Ecto neural progenitor cell (in vitro differentiated cells): ENCODE results near the gene CHAF1A.

ENCODE experiments used
- DNase-seq: peaks from one replicate; pipeline ENCODE4 v3.0.0-alpha.2; 2018; ENCODE audit warnings: low spot score

CHAF1A gene

DNA sequence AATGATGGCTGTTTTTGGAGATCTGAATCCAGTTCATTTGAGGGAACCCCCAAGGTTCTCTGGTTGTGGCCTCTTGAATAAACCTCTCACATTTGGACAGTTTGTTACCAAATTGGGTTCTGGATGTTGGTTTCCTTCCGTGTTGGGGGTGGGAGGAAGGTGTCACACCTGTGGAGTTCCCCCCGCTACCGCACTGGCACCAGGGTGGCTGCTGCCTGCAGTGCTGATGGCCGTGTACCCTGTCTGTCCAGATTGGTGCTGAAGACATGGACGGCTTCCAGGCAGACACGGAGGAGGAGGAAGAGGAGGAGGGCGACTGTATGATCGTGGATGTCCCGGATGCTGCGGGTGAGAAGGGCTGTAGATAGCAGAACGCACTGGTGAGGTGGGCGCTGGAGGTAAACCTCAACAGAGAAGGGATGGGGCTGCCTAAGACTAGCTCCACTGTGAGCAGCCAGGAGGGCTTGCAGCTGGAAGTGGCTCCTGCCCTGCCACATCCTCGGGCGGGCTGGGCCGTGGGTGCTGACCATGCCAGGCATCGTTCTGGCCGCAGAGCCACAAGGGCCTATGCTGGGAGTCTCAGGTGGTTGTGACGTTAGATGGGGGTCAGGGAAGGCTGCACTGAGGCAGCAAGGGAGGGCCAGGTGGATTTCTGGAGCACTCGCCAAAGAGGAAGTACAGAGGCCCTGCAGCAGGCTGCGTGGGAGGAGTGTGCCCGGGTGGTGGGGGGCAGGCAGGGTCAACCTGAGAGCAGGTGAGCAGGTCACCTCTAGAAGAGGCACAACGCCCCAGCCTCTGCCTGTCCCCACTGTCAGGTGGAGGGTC is 39.8 kb downstream of the CHAF1A start:
- DNase-seq = no peak

DNA sequence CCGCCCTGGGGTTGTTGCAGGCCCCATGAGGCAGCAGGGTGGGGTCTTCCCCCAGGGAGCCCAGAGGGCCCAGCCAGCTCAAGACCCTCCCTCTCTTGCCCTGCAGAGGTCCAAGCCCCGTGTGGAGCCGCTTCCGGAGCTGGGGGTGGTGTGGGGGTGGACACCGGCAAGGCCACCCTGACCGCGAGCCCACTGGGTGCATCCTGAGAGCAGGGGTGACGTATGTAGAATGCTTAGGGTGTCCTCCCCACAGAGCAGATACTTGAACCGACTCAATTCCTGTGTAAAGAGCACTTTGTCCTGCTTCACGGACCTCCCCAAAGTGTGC is 40.3 kb downstream of the CHAF1A start:
- no peak for DNase-seq

DNA sequence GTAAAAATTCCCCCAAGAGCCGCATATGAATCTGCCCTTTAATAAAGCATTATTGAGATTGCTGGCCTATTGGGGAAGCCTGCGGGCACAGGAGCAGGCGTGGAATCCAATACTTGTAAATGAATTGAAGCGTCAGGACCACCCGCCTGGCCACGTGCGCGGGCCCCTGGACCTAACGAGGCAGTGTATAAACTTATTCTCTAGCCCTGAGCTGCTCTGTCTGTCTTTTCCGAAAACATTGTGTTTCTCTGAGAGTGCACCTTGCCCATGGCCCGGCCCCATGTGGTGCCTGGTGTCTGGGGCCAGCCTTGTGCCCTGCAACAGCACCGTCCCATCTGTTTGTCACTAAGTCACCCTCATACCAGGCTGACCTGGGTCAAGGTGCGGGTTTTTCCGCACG is 40.7 kb downstream of the CHAF1A start:
- no peak for DNase-seq

DNA sequence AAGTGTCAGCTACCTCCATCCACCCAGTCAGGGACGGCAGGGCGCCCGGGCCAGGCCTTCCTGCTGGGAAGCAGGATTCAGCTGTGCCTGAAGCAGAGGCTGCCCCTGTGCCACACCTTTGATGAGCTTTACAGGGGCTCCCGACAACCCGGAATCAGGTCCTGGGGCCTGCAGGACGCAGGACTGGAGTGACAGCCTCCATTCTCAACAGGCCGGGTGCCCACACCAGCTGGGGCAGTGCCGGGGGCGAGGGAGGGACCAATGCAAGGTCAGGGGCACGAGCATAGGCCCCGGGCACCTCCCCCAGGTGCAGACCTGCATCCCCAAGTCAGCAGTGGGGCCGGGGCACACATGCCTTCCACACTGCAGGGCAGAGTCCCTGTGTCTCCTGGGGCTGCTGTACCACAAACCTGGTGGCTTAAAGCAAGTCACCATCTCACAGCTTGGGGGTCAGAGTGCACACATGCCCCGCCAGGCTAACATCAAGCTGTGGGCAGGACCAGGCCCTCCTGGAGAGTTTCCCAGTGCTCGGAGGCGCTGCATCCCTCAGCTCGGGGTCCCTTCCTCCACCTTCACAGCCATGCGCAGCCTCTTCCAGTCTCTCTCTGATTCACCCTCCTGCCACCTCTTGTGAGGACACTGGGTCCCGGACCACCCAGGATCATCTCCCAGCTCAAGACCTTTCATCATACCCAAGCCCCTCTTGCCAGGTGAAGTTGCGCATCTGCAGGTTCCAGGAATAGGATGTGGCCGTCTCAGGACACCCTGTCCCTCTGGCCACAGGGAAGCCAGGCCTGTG is 41.7 kb downstream of the CHAF1A start:
- no peak for DNase-seq

DNA sequence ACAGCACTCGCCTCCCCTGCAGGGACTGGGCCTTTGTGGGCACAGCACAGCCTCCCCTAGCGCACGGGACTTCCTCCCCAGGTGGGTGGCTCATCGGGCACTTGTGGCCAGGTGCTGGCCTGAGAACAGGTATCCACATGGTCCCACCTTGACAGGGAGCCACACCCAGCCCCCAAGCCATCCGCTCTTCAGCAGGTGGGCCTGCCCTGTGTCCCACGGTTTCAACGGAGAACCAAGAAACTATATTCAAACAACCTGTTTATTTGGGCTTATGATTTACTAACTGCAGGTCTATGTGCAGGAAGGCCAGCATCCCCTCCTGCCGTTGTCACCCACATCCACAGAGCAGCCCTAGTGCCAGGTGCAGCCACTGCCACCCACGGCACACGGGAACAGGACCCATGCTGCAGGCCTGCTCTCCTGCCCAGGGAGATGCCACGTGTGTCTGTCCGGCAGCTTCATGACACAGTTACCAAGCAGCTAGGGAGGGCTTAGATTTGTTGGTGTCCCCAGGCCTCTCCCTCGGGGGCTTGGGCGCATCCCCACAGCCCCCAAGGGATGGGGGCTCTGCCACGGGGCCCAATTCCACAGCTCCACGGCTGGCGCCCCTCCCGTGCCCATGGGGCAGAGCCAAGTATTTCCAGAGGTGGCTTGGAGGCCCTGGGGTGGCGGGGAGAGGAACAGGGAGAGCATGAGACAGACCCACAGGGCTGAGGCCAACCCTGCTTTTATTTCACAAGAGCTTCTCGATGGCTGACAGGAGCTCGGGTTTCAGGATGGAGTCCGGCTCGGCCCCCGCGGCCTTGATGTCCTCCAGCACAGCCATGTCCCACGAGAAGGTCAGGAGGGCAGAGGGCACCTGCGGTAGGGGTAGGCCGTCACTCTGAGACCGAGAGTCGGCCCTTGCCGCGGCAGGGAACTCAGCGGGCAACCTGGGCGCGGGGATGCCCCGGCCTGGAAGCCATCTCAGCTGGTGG is 42.6 kb downstream of the CHAF1A start:
- DNase-seq = no peak

DNA sequence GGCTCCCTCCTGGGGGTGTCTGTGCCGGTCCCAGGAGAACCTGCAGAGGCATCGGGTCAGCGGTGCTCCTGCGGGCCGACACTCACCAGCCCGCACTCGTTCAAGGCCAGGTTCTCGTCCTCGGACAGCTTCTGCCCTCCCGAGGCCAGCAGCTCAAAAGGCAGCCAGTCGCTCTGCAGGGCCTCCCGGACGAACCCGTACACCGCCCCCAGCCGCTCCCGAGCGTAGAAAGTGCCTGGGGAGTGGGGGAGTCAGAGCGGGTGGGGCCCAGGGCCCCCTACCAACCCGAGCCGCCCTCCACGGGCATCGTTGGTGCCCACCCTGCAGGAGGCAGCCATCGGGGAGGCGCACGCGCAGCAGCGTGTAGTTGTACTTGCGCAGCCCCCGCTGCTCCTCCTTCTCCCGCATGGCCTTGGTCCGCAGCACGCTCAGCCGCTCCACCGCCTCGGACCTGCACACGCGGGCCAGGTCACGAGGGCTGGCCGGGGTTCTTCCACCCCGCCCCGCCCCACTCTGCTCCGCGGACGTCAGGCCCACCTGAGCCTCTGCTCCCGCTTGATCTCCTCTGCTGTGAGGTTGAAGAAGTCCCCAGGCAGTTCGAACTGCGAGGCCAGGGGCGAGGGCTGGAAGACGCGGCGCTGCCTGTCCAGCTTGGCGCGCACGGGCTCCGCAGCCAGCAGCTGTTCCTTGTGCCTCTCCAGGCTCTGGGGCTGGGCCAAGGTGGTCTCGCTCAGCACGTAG is 43.7 kb downstream of the CHAF1A start:
- no peak for DNase-seq

DNA sequence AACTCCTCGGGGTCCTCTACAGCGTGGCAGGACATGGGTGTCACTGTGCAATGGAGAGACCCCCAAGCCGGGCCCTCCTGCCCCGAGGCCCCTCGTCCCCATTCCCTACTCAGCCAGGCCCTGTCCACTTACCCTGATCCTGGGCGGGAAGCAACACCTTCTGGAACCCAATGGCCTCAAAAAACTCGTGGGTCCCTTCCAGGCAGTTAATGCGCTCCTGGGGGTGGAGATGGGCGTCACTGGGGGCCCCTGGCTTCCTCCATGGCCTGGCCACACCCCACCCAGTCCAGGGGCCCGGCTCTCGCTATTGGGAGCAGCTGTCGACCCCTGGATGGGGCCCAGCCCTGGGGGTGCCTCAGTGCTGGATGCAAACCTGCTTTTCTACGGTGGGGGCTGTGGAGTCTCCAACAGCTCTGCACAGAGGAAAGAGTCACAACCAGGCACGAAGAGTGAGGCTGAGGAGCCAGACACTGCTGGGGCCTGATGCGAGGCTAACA is 44.3 kb downstream of the CHAF1A start:
- DNase-seq = no peak

DNA sequence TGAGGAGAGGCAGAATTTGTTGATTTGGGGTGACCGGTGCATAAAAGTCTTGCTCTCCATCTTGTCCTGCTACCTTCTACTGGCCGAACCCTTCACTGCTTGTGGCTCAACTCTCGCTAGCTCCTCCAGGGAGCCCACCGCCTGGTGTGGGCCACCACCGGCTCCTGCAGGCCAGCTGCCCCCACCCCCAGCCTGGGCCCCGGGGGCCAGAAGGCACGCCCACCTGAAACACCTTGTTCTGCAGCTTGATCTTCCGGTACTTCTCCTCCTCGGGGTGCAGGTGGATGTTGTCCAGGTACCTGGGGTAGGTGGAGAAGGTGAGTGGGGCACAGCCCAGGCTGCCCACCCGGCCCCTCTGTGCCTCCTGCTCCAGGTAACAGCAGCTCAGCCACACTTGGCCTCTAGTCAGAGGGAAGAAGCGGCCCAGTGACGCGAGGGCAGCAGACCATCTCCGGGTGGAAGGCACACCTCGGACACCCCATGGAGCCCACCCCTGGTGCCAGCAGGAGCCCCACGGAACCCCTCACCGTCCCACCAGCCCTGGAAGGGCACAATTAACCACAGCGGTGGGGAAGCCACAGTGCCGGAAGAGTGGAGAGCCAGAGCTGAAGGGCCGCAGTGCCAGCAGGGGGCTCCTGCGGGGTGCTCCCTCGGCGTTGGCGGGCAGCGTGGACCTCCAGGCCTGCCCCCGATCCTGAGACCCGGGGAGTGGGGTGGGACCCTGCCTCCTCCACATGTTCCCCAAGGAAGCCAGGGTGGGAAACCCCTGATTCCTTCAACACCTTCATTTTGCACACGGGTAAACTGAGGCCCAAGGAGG is 45.1 kb downstream of the CHAF1A start:
- no peak for DNase-seq

DNA sequence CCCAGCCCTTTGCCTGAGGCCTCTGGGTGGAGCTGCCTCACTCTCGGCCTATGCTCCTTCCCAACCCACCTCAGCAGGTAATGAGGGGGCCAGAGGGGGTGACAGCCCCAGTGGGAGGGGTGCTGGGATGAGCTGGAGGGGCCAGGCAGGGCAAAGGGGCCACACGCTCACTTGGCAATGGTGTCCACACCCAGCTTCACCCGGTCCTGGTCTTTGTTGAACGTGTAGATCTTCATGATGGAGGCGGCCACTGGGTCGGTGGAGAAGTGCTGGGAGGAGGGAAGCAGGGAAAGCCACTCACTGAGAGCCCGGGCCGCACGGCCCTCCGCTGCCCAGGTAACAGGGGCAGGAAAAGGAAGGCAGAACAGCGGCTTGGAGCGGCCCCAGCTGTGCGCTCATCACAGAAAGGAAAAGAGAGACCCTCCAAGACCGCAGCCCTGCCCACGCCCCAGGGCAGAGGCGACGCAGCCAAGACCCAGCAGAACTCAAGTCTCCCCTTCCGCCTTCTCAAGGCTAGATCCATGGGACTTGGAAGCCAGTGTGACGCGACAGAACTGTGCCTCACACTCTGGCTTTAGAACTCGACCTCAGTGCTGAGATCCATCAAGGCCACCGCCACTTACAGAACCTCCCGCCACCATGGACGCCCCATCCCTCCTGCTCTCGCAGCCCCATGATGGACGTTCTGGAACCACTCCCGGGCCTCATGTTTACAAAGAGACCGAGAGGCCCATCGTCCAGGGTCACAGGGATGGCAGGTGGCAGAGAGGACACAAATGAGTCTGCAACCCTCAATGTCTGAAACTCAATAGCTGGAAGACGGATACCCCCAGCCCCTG is 45.9 kb downstream of the CHAF1A start:
- no peak for DNase-seq

DNA sequence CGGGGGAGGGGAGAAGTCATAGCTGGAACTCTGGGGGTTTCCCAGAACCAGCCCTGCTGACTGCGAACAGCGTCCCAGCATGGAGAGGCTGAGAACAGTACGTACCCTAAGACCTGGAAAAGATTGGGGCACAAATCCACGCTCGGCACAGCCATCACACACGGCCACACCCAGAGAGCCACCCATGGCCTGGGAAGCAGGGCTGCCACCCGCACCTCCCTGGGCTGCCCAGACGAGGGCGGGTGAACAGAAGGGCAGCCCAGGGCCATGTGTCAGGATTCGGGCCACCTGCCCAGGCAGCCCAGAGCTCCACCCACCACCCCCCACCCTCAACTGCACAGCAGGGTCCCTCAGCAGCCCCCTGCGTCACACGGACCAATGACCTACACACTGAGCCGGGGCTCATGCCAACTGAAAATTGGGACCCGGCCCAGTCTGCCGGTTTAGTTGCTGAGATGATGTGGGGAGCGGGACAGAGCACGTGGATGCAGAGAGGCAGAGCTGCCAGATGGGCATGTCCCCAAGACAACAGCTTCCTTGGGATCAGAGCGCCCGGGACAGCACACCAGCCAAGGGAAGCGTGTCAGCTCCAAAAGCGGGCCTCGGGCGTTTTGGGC is 46.7 kb downstream of the CHAF1A start:
- no peak for DNase-seq

DNA sequence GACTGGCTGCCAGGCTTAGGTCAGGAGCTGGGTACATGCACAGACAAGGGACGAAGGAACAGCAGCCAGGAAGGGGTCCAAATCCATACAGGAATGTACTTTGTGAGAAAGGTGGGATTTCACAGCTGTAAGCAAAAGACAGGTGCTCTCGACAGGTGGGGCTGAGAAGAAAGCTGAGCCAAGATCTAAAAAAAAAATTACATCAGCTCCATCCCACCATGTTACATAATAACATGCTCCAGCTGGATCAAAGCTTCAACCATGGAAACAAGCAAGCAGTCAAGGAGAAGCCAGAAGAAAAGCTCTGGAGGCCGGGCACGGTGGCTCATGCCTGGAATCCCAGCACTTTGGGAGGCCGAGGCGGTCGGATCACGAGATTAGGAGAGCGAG is 47.2 kb downstream of the CHAF1A start:
- no peak for DNase-seq

DNA sequence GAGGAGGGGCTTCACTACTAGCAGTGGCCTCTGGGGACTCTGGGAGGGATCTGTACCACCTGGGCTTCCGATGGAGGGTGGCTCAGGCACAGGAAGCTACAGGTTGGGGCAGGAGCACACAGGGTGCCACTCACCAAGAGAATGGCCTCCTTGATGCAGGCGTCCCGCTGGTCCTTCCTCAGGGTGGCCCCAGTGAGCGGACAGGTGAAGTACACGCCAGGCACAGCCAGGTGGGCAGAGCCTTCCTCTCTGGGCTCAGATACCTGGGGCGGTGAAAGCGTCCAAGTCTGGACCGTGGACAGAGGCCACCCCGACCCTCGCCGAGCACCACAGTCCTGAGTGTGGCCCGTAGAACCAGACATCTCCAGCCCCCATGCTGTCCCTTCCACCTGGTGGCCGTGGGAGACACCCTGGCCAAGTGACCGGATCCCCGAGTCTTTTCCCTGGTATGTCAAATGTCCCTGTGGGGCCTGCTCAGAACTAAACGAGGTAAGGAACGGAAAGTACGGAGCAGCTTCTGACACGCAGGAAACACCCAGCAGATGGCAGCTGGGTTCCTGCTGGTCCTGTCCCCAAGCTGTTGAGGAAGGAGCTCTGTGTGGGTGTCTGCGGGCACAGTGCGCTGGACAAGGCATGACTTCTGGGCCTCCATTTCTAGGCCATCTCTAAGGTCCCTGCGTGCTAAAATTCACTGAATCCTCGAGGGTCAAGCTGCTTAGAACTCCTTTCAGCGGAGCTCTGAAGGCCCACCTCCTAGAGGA is 50.0 kb downstream of the CHAF1A start:
- no peak for DNase-seq

DNA sequence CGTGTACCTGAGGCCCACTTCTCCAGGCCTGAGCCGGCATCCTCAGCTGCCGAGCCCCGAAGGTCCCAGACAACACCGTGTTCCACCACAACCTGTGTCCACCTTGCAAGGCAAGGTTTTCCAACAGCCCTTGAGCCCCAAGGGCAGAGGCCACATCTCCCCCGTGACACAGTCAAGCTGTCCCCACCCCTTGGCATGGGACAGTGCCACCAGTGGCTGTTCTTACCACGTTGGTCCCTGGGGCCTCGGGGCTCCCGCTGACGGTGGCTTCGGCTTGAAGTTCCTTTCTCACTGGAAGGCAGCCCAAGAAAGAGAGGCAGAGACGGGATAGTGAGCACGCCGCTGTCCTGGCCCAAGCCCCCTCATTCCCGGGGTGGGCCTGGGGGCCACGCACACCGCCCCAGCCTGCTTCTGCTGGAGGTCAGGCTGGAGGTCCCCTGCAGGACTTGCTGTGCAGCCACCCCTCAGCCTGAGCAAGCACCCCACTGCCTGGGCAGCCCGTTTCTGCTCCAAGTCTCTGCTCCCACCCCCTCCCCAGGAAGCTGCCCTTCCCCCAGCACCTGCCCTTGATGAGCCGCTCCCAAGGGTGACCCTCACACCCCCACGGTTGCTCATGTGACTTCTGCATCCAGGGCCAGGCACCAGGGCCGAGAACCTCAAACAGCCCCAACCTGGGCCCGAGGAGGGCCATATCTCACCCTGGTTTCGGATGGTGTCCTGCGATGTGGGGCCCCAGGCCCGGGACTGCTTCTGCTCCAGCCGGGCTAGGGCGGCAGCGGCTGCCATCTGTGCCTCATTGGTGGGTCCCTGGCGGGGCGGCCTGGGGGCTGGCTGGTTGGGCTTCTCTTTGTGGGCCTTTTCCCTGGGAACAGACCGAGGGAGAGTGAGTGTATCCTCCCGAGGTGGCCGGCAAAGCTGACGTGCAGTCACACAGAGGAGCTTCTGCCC is 51.1 kb downstream of the CHAF1A start:
- no peak for DNase-seq

DNA sequence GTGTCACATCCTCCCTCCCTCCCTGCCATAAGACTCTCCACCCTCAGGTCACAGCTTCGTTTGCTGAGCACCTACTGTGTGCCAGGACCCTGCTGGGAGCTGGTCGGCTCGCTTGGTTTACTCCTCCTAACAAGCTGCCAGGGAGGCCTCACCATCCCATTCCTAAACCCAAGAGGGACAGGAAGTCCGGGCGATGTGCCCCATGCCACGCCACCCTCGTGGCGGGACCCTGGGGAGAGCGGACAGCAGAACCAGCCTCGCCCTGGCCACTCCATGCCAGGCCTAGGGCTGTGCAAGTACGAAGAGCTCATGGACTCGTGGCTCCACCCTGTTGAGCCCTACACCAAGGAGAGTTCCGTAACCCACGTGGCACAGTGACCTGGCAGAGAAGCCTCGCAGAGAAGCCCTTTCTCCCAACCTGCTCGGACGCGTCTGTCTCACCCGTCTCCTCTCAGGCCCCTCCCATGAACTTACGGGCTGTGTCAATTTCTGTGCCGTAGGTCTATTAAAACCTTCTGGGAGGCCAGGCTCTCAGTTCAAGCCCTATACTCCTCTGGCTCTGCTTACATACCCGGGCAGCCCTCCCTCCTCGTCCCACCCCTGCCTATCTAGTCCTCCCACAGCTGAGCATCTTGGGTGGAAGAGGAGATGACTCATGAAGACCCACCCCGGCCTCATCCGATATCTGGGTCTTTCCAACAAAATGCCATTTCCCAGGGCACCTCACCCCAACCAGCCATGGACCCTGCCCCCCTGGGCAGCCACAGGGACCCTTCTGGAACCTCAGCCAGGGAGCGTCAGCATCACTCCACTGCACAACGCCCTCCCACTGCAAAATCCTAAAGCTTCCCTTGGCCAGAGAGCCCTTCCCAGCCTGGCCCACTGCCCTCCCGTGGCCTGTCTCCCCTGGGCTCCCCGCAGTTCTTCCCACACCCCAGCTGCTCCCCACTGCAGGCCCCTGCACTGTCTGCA is 52.6 kb downstream of the CHAF1A start:
- DNase-seq = no peak

DNA sequence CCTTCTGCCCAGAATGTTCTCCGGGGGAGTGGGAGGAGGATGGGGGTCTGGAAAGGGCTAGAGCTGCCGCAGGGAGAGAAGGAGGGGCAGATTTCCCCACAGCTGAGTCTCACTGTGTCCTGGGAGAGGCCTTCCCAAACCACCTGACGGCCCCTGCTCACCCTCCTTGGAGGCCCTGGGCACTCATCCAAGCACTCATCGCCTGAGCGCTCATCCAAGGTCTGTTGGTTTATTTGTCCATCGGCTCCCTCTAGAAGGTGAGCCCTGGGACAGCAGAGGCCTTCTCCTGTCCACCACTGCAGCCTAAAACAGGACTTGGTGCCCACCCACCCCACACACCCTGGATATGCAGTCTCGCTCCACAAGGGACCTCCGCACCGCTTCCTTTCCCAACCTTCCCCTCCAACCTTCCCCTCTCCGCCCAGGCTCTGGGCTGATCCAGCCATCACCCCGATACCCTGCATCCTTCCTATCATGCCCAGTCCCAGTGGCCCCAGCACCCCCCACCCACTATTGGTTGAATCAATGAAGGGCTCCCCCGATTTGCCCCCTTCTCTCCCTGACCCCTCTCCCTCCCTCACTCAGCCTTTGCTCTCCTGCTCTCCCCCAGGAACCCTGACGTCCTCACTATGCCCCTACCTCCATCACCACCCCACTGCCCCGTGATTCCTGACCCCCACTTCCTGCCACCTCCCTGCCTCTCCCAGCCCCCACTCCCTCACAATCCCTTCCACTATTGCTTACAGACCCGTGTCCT is 53.5 kb downstream of the CHAF1A start:
- no peak for DNase-seq
